Smooth muscle cell (in vitro differentiated cells): ENCODE measurements around the gene CHD9. TPM values are rescaled to one million over a fixed set of nuclear protein-coding genes. Genes with fewer than 3 reads are reported as not detected.
A peak's percentile ranks its signal among the peaks of the same experiment; 100 is the strongest.

ENCODE experiments used
- DNase-seq: peaks from one replicate; lab custom pipeline; 2025; ENCODE audit not compliant: unreplicated experiment; lab: John Stamatoyannopoulos, UW
- H2AFZ ChIP-seq: fragments of 200-600 bp; sonication (generic); 2 replicates; pipeline ENCODE4 v1.6.0; 2016; ENCODE audit warnings: antibody characterized with exemption, low read depth, mild to moderate bottlenecking
- H3F3A ChIP-seq: fragments of 200-600 bp; sonication (generic); 2 replicates; pipeline ENCODE4 v1.6.0; 2017; ENCODE audit warnings: antibody characterized with exemption, low read depth
- H3K27ac ChIP-seq: fragments of 200-600 bp; sonication (generic); 2 replicates; pipeline ENCODE4 v1.5.1; 2016; ENCODE audit warnings: low read depth, mild to moderate bottlenecking
- H3K27me3 ChIP-seq: fragments of 200-600 bp; sonication (generic); 2 replicates; pipeline ENCODE4 v1.6.1; 2016; ENCODE audit warnings: low read depth, mild to moderate bottlenecking
- H3K36me3 ChIP-seq: fragments of 200-600 bp; sonication (generic); 2 replicates; pipeline ENCODE4 v1.5.1; 2016; ENCODE audit warnings: low read depth
- H3K4me1 ChIP-seq: fragments of 200-600 bp; sonication (generic); 2 replicates; pipeline ENCODE4 v1.5.1; 2016; ENCODE audit warnings: low read depth
- H3K4me2 ChIP-seq: fragments of 200-600 bp; sonication (generic); 2 replicates; pipeline ENCODE4 v1.6.0; 2016; ENCODE audit warnings: mild to moderate bottlenecking
- H3K4me3 ChIP-seq: fragments of 200-600 bp; sonication (generic); 2 replicates; pipeline ENCODE4 v1.5.1; 2016; ENCODE audit warnings: mild to moderate bottlenecking
- H3K79me2 ChIP-seq: fragments of 200-600 bp; sonication (generic); 2 replicates; pipeline ENCODE4 v1.6.0; 2016; ENCODE audit warnings: low read depth, mild to moderate bottlenecking
- H3K9ac ChIP-seq: fragments of 200-600 bp; sonication (generic); 2 replicates; pipeline ENCODE4 v1.6.0; 2016; ENCODE audit warnings: low read depth
- H3K9me3 ChIP-seq: fragments of 200-600 bp; sonication (generic); replicated peaks from 2 replicates; pipeline ENCODE4 v1.5.1; 2016; ENCODE audit warnings: low read depth
- H4K20me1 ChIP-seq: fragments of 200-600 bp; sonication (generic); 2 replicates; pipeline ENCODE4 v1.6.0; 2016; ENCODE audit warnings: low read depth
- CTCF ChIP-seq: fragments of 200-600 bp; sonication (generic); IDR thresholded peaks from 2 replicates; pipeline ENCODE4 v1.5.1; 2017; ENCODE audit warnings: borderline replicate concordance, mild to moderate bottlenecking, antibody characterized with exemption; ENCODE audit not compliant: insufficient read depth, poor library complexity, severe bottlenecking
- WGBS: methylation state at CpG from one replicate; pipeline ENCODE4 v1.1.7; 2016; ENCODE audit warnings: low lambda C conversion rate; 5-methylcytosine and 5-hydroxymethylcytosine counted together
- polyA plus RNA-seq: library from polyadenylated mRNA; unstranded; fragments of >200 nt; fragmentation: Nextera tagmentation; extraction: Ambion mirVana; gene quantifications from 2 replicates; pipeline ENCODE4 v1.2.1, GENCODE V29; 2016
- total RNA-seq: library from RNA; depleted of rRNA; stranded (reverse); fragments of >200 nt; gene quantifications from 2 replicates; pipeline ENCODE4 v1.2.3, GENCODE V29; 2014

The CHD9 gene
- total and polyA plus RNA-seq, 2 experiments from 2014 or later = 43.7 to 117 TPM

GRCh38 chr16:53224951-53225533 is 170.3 kb downstream of the CHD9 start:
- H3K4me3 ChIP-seq = no peak overlapping the region
- H2AFZ ChIP-seq = no peak overlapping the region
- H3K4me1 ChIP-seq = no peaks in the 10 kb centered on the region
- peak overlapping the region; percentile 46 for H3K27ac ChIP-seq
- H3K79me2 ChIP-seq = peaks cover 22% of the 10 kb centered on the region
- H3K27me3 ChIP-seq = no peaks in the 10 kb centered on the region
- no peak overlapping the region for H3K9ac ChIP-seq
- peaks cover 17% of the 10 kb centered on the region for H4K20me1 ChIP-seq
- WGBS = 93% methylated on average over 2 of the region's 2 CpGs
- H3K36me3 ChIP-seq = peaks cover 23% of the 10 kb centered on the region
- DNase-seq = no peak
- H3K9me3 ChIP-seq = no peaks in the 10 kb centered on the region
- no peaks in the 10 kb centered on the region for H3F3A ChIP-seq
- TF ChIP-seq CTCF = no peak
- H3K4me2 ChIP-seq = no peak overlapping the region

GRCh38 chr16:53232826-53233529 is 178.2 kb downstream of the CHD9 start:
- TF ChIP-seq CTCF = no peak
- Histone ChIP-seq H3K79me2 (peaks cover 7% of the 10 kb centered on the region), H4K20me1 (no peaks in the 10 kb centered on the region), H3F3A (peaks cover 4% of the 10 kb centered on the region), H3K4me2 (no peak overlapping the region), H3K9me3 (no peaks in the 10 kb centered on the region), H3K27ac (no peak overlapping the region), H3K4me1 (no peaks in the 10 kb centered on the region), H3K4me3 (no peak overlapping the region), H2AFZ (no peak overlapping the region), H3K36me3 (peaks cover 50% of the 10 kb centered on the region), H3K9ac (no peak overlapping the region), H3K27me3 (no peaks in the 10 kb centered on the region)
- WGBS = 92% methylated on average over 3 of the region's 3 CpGs
- no peak for DNase-seq

GRCh38 chr16:53234836-53235235 is 180.0 kb downstream of the CHD9 start:
- no peak overlapping the region for H3K4me3 ChIP-seq
- H3K9me3 ChIP-seq = no peaks in the 10 kb centered on the region
- no peak for DNase-seq
- H3K79me2 ChIP-seq = peaks cover 7% of the 10 kb centered on the region
- H3K36me3 ChIP-seq = peaks cover 42% of the 10 kb centered on the region
- no peaks in the 10 kb centered on the region for H3K27me3 ChIP-seq
- 97% methylated on average over 2 of the region's 2 CpGs for WGBS
- TF ChIP-seq CTCF = no peak
- H3K4me2 ChIP-seq = no peak overlapping the region
- no peak overlapping the region for H3K9ac ChIP-seq
- H2AFZ ChIP-seq = no peak overlapping the region
- no peaks in the 10 kb centered on the region for H4K20me1 ChIP-seq
- H3K27ac ChIP-seq = no peak overlapping the region
- no peaks in the 10 kb centered on the region for H3K4me1 ChIP-seq
- peaks cover 4% of the 10 kb centered on the region for H3F3A ChIP-seq
